Vagina (tissue), 2 donors: ENCODE data around the gene SPTBN1. TPM values are rescaled to one million over a fixed set of nuclear protein-coding genes. Genes with fewer than 3 reads are reported as not detected.
A peak's percentile ranks its signal among the peaks of the same experiment; 100 is the strongest.

Experiments used
- DNase-seq, 2 donors: peaks; one replicate each; pipeline ENCODE4 v3.0.0-alpha.2; 2017; ENCODE audit errors: extremely low spot score in 2 of 2
- H3K27ac ChIP-seq: fragments of 200-600 bp; sonication (generic); one replicate; pipeline ENCODE4 v1.5.1; 2019
- H3K27me3 ChIP-seq: fragments of 200-600 bp; sonication (generic); one replicate; pipeline ENCODE4 v1.5.1; 2019
- H3K36me3 ChIP-seq, 2 donors: fragments of 200-600 bp; sonication (generic); one replicate each; pipeline ENCODE4 v1.5.1; 2017 to 2019
- H3K4me1 ChIP-seq: fragments of 200-600 bp; sonication (generic); one replicate; pipeline ENCODE4 v1.5.1; 2019
- H3K4me3 ChIP-seq, 2 donors: fragments of 200-600 bp; sonication (generic); 1 replicate in 1 of 2; 2 replicates in 1 of 2; pipeline ENCODE4 v1.5.1; 2016 to 2019
- H3K9me3 ChIP-seq: fragments of 200-600 bp; sonication (generic); one replicate; pipeline ENCODE4 v1.5.1; 2019
- POLR2A ChIP-seq, 2 donors: fragments of 450-650 bp; IDR thresholded peaks; one replicate each; pipeline ENCODE4 v1.6.1; 2017; ENCODE audit warnings: antibody characterized with exemption in 2 of 2, mild to moderate bottlenecking in 2 of 2, moderate library complexity in 2 of 2
- POLR2AphosphoS5 ChIP-seq, 2 donors: sonication (generic); formaldehyde crosslinking; IDR thresholded peaks; one replicate each; pipeline ENCODE4 v1.9.0; 2017; ENCODE audit warnings: antibody characterized with exemption in 2 of 2, mild to moderate bottlenecking in 2 of 2, low read depth in 1 of 2; ENCODE audit not compliant: insufficient read depth in 1 of 2
- intact Hi-C: fragments of 100-400 bp; cut with DNase I; formaldehyde crosslinking; loops from one replicate; pipeline ENCODE4 v1.15.1; 2023
- total RNA-seq: library from RNA; depleted of rRNA; stranded (reverse); fragments of >200 nt; gene quantifications from one replicate; pipeline ENCODE4 v1.2.3, GENCODE V29; 2016
- TF ChIP-seq, protein P1 (sequence below), 3 experiments: fragments of 450-650 bp in 2 of 3; fragments of 200-600 bp in 1 of 3; sonication (generic) in 1 of 3; IDR thresholded peaks; one replicate each; pipeline ENCODE4 v1.5.1; 2017 to 2019; ENCODE audit warnings: antibody characterized with exemption in 3 of 3, mild to moderate bottlenecking in 2 of 3, moderate library complexity in 2 of 3

Gene SPTBN1
- total RNA-seq, 1 donor from 2014 or later: 278 TPM

DNA sequence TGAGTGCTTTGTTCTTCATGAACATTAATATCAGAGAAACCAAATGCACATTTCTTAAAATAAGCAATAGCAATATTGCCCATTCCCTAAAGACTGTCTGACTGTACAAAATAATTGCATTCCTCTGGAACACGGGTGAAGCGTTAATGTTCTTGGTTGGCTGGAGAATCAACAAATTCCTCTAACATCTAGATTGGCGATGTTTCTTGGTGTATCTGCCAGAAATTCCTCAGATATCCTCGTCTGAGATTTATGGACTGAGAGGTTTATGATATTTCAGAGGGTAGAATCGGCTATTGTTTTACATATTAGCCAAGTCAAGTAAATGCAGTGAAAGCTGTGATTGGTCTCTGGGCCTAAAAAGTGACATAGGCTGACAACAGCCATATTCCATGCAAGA, 27.1 kb upstream of the SPTBN1 start:
- H3K4me1 ChIP-seq: peaks cover 30% of the 10 kb centered on the region
- DNase-seq: no peak
- intact Hi-C loops: no loop called here

DNA sequence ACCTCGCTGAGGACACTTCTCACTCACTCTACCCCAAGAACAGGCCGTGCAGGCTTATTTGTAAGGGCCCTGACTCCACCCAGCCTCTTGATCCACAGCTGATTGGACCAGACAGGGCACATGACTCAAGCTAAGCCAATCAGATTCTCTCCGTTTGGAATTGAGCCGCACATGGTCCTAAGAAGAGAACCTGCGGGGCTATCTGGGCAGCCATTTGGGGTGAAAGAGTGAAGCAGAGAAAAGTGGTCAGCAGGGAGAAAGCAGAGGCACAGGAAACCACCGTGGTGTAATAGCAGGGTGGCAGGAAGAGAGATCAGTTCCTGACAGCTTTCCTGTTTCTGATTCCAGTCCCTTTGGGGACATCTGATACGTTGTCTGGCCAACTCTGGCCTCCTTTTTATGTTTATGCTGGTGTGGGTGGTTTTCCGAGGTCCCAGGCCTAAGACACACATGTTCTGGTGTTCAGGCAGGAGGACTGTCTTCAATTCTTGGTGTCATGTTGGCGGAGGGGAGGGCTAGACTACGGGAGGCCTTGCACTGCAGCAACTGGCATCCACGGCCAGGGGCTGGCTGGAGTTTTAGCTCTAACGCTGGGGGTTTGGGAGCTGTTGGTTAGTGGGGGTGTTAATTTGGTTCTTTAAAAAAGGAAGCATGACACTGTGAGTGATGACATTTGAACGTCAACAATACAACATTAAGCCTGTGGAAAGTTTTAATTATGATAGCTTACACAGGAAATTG, 26.1 kb upstream of the SPTBN1 start:
- intact Hi-C loops: no loop called here
- no peaks in the 10 kb centered on the region for H3K9me3 ChIP-seq
- no peak overlapping the region for H3K4me3 ChIP-seq
- peak overlapping the region; percentile 58 for H3K27ac ChIP-seq
- TF ChIP-seq POLR2A (IDR thresholded peaks at IDR 0.05) (no peak), POLR2AphosphoS5 (IDR thresholded peaks at IDR 0.05; ENCODE audit: insufficient read depth in 1 of 2, low read depth in 1 of 2) (no peak)
- TF ChIP-seq, protein P1, sequence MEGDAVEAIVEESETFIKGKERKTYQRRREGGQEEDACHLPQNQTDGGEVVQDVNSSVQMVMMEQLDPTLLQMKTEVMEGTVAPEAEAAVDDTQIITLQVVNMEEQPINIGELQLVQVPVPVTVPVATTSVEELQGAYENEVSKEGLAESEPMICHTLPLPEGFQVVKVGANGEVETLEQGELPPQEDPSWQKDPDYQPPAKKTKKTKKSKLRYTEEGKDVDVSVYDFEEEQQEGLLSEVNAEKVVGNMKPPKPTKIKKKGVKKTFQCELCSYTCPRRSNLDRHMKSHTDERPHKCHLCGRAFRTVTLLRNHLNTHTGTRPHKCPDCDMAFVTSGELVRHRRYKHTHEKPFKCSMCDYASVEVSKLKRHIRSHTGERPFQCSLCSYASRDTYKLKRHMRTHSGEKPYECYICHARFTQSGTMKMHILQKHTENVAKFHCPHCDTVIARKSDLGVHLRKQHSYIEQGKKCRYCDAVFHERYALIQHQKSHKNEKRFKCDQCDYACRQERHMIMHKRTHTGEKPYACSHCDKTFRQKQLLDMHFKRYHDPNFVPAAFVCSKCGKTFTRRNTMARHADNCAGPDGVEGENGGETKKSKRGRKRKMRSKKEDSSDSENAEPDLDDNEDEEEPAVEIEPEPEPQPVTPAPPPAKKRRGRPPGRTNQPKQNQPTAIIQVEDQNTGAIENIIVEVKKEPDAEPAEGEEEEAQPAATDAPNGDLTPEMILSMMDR (IDR thresholded peaks at IDR 0.05): no peak
- H3K4me1 ChIP-seq: peaks cover 30% of the 10 kb centered on the region
- no peak for DNase-seq
- no peaks in the 10 kb centered on the region for H3K36me3 ChIP-seq
- no peaks in the 10 kb centered on the region for H3K27me3 ChIP-seq

More for the DNA sequence above, 27.1 kb upstream of the SPTBN1 start:
- H3K27me3 ChIP-seq: no peaks in the 10 kb centered on the region
- peak overlapping the region; percentile 58 for H3K27ac ChIP-seq
- H3K36me3 ChIP-seq: no peaks in the 10 kb centered on the region
- H3K4me3 ChIP-seq: no peak overlapping the region
- TF ChIP-seq POLR2A (IDR thresholded peaks at IDR 0.05) (no peak), POLR2AphosphoS5 (IDR thresholded peaks at IDR 0.05; ENCODE audit: insufficient read depth in 1 of 2, low read depth in 1 of 2) (no peak)
- TF ChIP-seq, protein P1 (IDR thresholded peaks at IDR 0.05): no peak
- no peaks in the 10 kb centered on the region for H3K9me3 ChIP-seq

DNA sequence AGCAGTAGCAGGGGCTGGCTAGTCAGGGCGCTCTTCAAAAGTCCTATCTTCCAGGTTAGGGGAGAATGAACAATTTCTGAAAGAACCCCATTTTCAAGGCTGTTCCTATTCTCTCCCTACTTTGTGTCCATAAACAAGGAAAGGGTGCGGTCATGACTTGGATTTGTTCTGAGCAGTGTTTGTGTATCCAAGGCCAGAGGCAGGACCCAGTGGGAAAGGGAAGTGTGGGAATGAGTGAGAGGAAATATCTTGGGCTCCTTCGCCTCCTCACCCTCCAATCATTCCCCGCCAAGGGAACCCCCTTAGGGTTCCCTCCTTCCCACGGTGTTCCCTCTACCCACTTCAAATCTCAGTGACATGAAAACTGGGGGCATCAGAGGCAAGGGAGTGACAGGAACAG, 25.5 kb upstream of the SPTBN1 start:
- DNase-seq: no peak
- Histone ChIP-seq H3K4me1 (peaks cover 30% of the 10 kb centered on the region), H3K9me3 (no peaks in the 10 kb centered on the region), H3K4me3 (no peak overlapping the region), H3K36me3 (no peaks in the 10 kb centered on the region), H3K27ac (peak overlapping the region; percentile 58), H3K27me3 (no peaks in the 10 kb centered on the region)
- no peak for TF ChIP-seq POLR2A (IDR thresholded peaks at IDR 0.05)
- no peak for TF ChIP-seq POLR2AphosphoS5 (IDR thresholded peaks at IDR 0.05; ENCODE audit: insufficient read depth in 1 of 2, low read depth in 1 of 2)
- TF ChIP-seq, protein P1 (IDR thresholded peaks at IDR 0.05): no peak
- intact Hi-C loops: no loop called here

DNA sequence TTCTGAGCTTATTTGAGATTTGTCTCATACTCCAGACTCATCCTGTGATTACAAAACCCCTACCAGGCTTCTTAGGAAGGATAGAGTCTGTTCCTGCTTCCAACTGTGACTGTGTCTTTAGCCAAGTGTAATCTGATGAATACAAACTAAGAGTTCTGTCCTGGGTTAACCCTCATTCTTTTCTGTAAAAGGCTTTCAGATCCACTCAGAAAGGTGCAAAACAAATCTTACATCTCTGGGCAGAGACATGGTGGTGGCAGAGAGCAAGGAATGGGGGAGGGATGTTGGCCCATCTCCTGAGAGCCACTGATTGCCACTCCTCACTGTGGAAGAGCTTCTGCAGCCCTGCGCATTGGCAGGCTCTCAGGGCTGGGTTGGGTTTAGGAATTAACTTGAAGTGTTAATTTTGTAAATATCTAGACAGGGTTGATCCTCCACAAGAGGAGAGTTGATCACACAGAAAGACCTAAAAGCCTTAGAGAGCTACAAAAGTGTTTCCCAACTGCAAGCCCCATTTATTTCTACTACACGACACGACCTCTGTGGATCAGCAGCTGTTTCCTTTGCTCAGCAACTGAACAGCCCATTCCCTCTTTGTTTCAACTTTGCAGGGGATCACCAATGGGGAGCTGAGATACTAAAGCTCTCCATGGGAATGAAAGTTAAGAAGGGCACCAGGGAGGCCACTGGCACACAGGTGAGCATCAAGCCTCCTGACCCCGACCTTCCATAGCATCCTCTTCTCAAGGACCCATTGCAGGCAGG, 23.7 kb upstream of the SPTBN1 start:
- Histone ChIP-seq H3K9me3 (no peaks in the 10 kb centered on the region), H3K4me3 (no peak overlapping the region), H3K36me3 (no peaks in the 10 kb centered on the region), H3K27ac (no peak overlapping the region), H3K4me1 (peaks cover 30% of the 10 kb centered on the region), H3K27me3 (no peaks in the 10 kb centered on the region)
- intact Hi-C loops: no loop called here
- DNase-seq: no peak
- TF ChIP-seq, protein P1 (IDR thresholded peaks at IDR 0.05): no peak
- TF ChIP-seq POLR2AphosphoS5 (IDR thresholded peaks at IDR 0.05; ENCODE audit: insufficient read depth in 1 of 2, low read depth in 1 of 2): no peak
- no peak for TF ChIP-seq POLR2A (IDR thresholded peaks at IDR 0.05)

DNA sequence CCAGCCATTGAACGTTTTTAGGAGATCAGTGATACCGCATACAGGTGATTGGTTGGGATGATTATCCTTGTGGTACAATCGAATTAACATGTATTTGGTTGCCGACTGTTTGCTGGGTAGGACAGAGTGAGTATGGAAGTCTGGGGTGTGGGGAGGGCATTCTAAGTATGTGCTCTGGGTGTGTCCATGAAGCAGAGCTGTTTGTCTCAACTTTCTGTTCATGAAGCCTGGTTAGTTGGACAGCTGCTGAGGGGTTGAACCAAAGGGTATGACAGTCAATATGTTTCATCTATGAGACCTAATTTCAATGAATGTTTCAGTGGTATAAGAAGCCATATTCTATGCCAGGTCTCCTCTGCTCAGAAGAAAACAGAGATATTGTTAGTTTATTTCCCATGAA, 21.9 kb upstream of the SPTBN1 start:
- Histone ChIP-seq H3K36me3 (no peaks in the 10 kb centered on the region), H3K27ac (no peak overlapping the region), H3K9me3 (no peaks in the 10 kb centered on the region), H3K27me3 (no peaks in the 10 kb centered on the region), H3K4me1 (peaks cover 25% of the 10 kb centered on the region), H3K4me3 (no peak overlapping the region)
- intact Hi-C loops: no loop called here
- TF ChIP-seq POLR2AphosphoS5 (IDR thresholded peaks at IDR 0.05; ENCODE audit: insufficient read depth in 1 of 2, low read depth in 1 of 2) (no peak), POLR2A (IDR thresholded peaks at IDR 0.05) (no peak)
- TF ChIP-seq, protein P1 (IDR thresholded peaks at IDR 0.05): no peak
- DNase-seq: no peak
